ENCODE measurements around the gene RBFOX2.
"Not testable (repeated sequence)": the region's sequence is repeated elsewhere in the genome, so short reads cannot be mapped to it uniquely, and the experiment has no call there.

RBFOX2 gene

DNA sequence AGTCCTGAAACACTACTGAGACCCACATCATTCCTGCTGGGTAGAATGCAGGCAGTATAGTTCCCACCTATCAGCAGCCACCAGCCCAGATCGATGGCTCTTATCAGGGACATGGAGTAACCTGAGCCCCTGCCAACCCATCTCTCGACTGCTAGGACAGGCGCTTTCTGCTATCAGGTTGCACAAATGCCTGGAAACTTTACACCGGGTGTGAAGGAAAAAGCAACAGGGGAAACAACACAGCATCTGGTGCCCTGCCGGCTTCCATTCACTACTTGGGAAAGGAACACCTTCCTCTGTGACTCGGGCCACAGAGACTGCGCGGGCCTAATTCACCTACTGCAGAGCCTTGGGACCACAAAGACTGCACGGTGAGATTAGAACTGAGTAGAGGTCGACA is 18.5 kb downstream of the RBFOX2 start:
- in situ Hi-C loops (cut with MboI; ENCODE audit: low sequenced_read_pairs), result no loop called here

- in situ Hi-C loops (cut with MboI; ENCODE audit: low sequenced_read_pairs), result no loop called here
Measured at GRCh38 chr22:36009085-36009484, 19.5 kb downstream of the RBFOX2 start.

GRCh38 chr22:36008565-36008964 is 20.1 kb downstream of the RBFOX2 start:
- in situ Hi-C loops (cut with MboI; ENCODE audit: low sequenced_read_pairs), result no loop called here

DNA sequence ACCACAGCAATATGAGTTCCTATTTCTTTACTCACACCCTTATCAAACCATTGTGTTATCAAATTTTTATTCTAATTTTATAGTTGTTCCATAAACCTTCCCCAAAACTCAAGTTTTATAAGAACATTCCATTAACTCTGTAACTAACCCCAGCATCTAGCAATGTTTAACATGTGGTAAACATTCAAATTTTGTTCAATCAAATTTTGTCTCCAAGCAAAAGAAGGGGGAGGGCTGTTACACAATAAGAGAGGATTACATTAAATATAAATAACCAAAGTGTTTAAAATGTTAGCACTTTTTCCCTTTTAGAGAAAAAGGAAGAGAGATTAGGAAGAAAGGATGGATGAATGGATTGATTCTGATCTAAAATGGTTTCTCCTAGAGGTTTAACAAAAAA is 20.5 kb downstream of the RBFOX2 start:
- in situ Hi-C loops (cut with MboI; ENCODE audit: low sequenced_read_pairs), result no loop called here

DNA sequence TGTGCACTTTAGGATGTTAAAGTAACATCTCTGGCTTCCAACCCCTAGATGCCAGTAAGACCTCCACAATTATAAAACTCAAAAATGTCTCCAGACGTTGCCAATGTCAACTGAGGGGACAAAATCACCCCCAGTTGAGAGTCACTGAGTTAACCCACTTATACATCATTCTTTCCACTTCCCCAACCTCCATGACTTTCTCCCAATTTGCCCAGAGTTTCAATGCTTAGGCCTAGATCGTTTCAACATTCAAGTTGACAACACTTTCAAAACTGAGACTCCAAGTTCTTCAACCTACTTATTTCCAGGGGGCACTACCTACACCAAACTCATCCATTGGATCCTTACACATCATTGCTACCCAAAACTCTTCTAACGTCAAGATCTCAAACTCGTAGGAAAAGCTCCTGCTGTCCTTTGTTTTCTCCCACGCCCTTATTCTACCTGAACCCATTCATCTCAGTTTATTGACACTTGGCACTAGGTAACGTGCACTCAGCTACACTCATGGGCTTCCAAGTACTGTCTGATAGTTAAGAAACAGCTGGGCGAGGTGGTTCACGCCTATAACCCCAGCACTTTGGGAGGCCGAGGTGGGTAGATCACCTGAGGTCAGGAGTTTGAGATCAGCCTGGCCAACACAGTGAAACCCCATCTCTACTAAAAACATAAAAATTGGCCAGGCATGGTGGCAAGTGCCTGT is 24.5 kb downstream of the RBFOX2 start:
- in situ Hi-C loops (cut with MboI; ENCODE audit: low sequenced_read_pairs), result no loop called here

DNA sequence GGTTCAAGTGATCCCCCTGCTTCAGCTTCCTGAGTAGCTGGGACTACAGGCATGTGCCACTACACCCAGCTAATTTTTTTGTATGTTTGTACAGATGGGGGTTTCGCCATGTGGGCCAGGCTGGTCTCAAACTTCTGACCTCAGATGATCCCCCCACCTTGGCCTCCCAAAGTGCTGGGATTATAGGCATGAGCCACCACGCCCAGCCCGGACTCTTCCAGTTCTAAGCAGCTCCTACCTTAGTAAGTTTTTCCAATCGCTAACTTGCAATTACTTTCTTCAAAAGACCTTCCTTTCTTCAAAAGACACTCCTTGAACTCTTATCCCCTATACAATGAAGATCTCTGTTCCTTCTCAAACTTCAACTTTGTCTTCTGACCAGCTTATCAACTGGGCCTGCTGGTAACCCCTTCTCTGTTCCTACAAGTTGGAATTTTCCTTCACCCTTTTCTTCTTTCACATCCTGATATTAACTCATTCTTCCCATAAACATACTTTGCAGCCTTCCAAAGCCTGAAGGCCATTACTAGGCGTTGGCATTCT is 25.8 kb downstream of the RBFOX2 start:
- in situ Hi-C loops (cut with MboI; ENCODE audit: low sequenced_read_pairs), result no loop called here

GRCh38 chr22:36002084-36002483 is 26.5 kb downstream of the RBFOX2 start:
- in situ Hi-C loops (cut with MboI; ENCODE audit: low sequenced_read_pairs), result no loop called here

DNA sequence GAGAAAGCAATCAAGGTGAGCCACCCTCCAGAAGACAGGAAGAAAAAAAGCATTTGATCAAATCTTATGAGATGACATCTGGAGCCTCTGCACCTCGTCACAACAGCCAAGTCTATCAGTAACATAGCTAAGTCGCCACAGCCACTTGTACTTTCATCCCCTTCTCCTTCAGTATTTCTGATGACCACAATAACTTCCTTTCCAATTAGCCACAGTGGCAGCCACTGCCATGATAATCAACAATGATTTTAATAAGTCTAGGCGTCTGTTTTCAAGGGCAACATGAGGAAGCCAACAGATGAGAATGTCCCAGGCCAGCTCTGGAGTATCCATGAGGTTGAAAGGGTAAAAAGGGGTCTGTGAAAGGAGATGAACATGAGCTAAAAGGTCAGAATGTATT is 29.9 kb downstream of the RBFOX2 start:
- in situ Hi-C loops (cut with MboI; ENCODE audit: low sequenced_read_pairs), result no loop called here

- in situ Hi-C loops (cut with MboI; ENCODE audit: low sequenced_read_pairs), result no loop called here
Measured at GRCh38 chr22:35997438-35997837, 31.2 kb downstream of the RBFOX2 start.

GRCh38 chr22:35996596-35996995 is 32.0 kb downstream of the RBFOX2 start:
- in situ Hi-C loops (cut with MboI; ENCODE audit: low sequenced_read_pairs), result no loop called here

- in situ Hi-C loops (cut with MboI; ENCODE audit: low sequenced_read_pairs), result no loop called here
Measured at GRCh38 chr22:35995772-35996171, 32.9 kb downstream of the RBFOX2 start.

DNA sequence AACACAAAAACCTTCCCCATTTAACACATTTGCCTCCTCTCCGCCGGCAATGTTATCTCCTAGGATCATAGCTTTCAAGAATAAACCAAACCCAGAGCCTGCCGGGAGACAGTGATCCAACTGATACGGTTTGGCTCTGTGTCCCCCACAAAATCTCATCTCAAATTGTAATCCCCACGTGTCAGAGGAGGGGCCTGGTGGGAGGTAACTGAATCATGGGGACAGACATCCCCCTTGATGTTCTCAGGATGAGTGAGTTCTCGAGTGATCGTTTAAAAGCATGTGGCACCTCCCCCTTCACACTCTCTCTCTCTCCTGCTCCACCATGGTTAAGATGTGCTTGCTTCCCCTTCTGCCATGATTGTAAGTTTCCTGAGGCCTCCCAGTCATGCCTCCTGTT is 33.3 kb downstream of the RBFOX2 start:
- in situ Hi-C loops (cut with MboI; ENCODE audit: low sequenced_read_pairs), result no loop called here

GRCh38 chr22:35993727-35994126 is 34.9 kb downstream of the RBFOX2 start:
- in situ Hi-C loops (cut with MboI; ENCODE audit: low sequenced_read_pairs), result not testable (repeated sequence)

GRCh38 chr22:35993048-35993714 is 35.4 kb downstream of the RBFOX2 start:
- in situ Hi-C loops (cut with MboI; ENCODE audit: low sequenced_read_pairs), result no loop called here

- in situ Hi-C loops (cut with MboI; ENCODE audit: low sequenced_read_pairs), result no loop called here
Measured at GRCh38 chr22:35991168-35991567, 37.5 kb downstream of the RBFOX2 start.

- in situ Hi-C loops (cut with MboI; ENCODE audit: low sequenced_read_pairs), result no loop called here
Measured at GRCh38 chr22:35988030-35988429, 40.6 kb downstream of the RBFOX2 start.

- in situ Hi-C loops (cut with MboI; ENCODE audit: low sequenced_read_pairs), result no loop called here
Measured at GRCh38 chr22:35987487-35987886, 41.1 kb downstream of the RBFOX2 start.

GRCh38 chr22:35986088-35986487 is 42.5 kb downstream of the RBFOX2 start:
- in situ Hi-C loops (cut with MboI; ENCODE audit: low sequenced_read_pairs), result no loop called here

GRCh38 chr22:35985371-35985770 is 43.3 kb downstream of the RBFOX2 start:
- in situ Hi-C loops (cut with MboI; ENCODE audit: low sequenced_read_pairs), result no loop called here

GRCh38 chr22:35984183-35985175 is 44.1 kb downstream of the RBFOX2 start:
- in situ Hi-C loops (cut with MboI; ENCODE audit: low sequenced_read_pairs), result no loop called here

DNA sequence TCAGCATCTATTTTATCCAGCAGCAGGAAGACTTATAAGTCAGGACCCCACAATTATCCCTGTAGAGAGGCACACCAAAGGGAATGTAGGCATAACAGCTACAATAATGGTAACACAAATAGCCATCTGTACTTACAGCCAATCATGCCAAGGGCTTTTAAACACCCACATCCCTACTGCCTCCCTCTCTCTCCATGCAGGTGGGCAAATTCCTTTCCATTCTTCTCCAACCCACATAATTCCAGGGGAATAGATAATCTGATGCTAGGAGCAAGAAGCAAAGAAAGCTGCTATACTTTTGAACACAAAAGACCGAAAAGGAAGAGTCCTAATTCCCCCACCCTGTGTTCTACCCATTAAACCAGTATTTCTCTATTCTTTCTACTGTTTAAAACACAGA is 46.7 kb downstream of the RBFOX2 start:
- in situ Hi-C loops (cut with MboI; ENCODE audit: low sequenced_read_pairs), result no loop called here
